GM23338 (cell line): Measurements from ENCODE around the gene CYSRT1. TPM values are rescaled to one million over a fixed set of nuclear protein-coding genes. Genes with fewer than 3 reads are reported as not detected.

ENCODE experiments used
- ATAC-seq: fragments of 200-7000 bp; cut with Tn5 transposase; 3 replicates; pipeline ENCODE4 v1.9.1; 2020
- DNase-seq: peaks from one replicate; pipeline ENCODE4 v3.0.0-alpha.2; 2015; ENCODE audit warnings: low spot score
- H2AFZ ChIP-seq: fragments of 200-600 bp; sonication (generic); 2 replicates; pipeline ENCODE4 v1.8.0; 2016; ENCODE audit warnings: antibody characterized with exemption, mild to moderate bottlenecking, moderate library complexity
- H3F3A ChIP-seq: fragments of 200-600 bp; sonication (generic); replicated peaks from 2 replicates; pipeline ENCODE4 v1.8.0; 2017; ENCODE audit warnings: antibody characterized with exemption, mixed run types, low read depth
- H3K27ac ChIP-seq: fragments of 200-600 bp; sonication (generic); 2 replicates; pipeline ENCODE4 v1.6.1; 2016; ENCODE audit warnings: low read depth
- H3K27me3 ChIP-seq: fragments of 200-600 bp; sonication (generic); 2 replicates; pipeline ENCODE4 v1.8.0; 2016; ENCODE audit warnings: mild to moderate bottlenecking, mixed run types, moderate library complexity; ENCODE audit not compliant: insufficient read depth
- H3K36me3 ChIP-seq: fragments of 200-600 bp; sonication (generic); 2 replicates; pipeline ENCODE4 v1.8.0; 2016; ENCODE audit warnings: mild to moderate bottlenecking; ENCODE audit not compliant: insufficient read depth
- H3K4me1 ChIP-seq: fragments of 200-600 bp; sonication (generic); 2 replicates; pipeline ENCODE4 v1.8.0; 2016; ENCODE audit warnings: mild to moderate bottlenecking, moderate library complexity; ENCODE audit not compliant: insufficient read depth
- H3K4me2 ChIP-seq: fragments of 200-600 bp; sonication (generic); 2 replicates; pipeline ENCODE4 v1.7.1; 2017; ENCODE audit warnings: mixed run types
- H3K4me3 ChIP-seq: fragments of 200-600 bp; sonication (generic); 2 replicates; pipeline ENCODE4 v1.6.1; 2016; ENCODE audit warnings: mixed run types
- H3K79me2 ChIP-seq: fragments of 200-600 bp; sonication (generic); replicated peaks from 2 replicates; pipeline ENCODE4 v1.8.0; 2017; ENCODE audit warnings: mild to moderate bottlenecking; ENCODE audit not compliant: insufficient read depth
- H3K9me2 ChIP-seq: fragments of 200-600 bp; sonication (generic); 2 replicates; pipeline ENCODE4 v1.8.0; 2017; ENCODE audit not compliant: insufficient read depth
- H4K20me1 ChIP-seq: fragments of 200-600 bp; sonication (generic); replicated peaks from 2 replicates; pipeline ENCODE4 v1.8.0; 2017; ENCODE audit warnings: mild to moderate bottlenecking; ENCODE audit not compliant: insufficient read depth
- H3K27ac Mint-ChIP-seq: 2 replicates; pipeline ENCODE4 v1.8.0; 2020; ENCODE audit warnings: inconsistent platforms, mild to moderate bottlenecking, moderate library complexity, mixed read lengths
- H3K27me3 Mint-ChIP-seq: 3 replicates; pipeline ENCODE4 v1.8.0; 2022; ENCODE audit warnings: low read depth, mild to moderate bottlenecking, moderate library complexity, mixed read lengths, inconsistent platforms; ENCODE audit not compliant: insufficient read depth, poor library complexity
- H3K36me3 Mint-ChIP-seq: 3 replicates; pipeline ENCODE4 v1.8.0; 2021; ENCODE audit warnings: low read depth, mild to moderate bottlenecking, inconsistent platforms, moderate library complexity, mixed read lengths
- H3K4me1 Mint-ChIP-seq: 3 replicates; pipeline ENCODE4 v1.8.0; 2020; ENCODE audit warnings: mild to moderate bottlenecking, inconsistent platforms, mixed read lengths
- H3K4me3 Mint-ChIP-seq: 3 replicates; pipeline ENCODE4 v1.8.0; 2021; ENCODE audit warnings: moderate library complexity, mild to moderate bottlenecking, inconsistent platforms, mixed read lengths
- H3K9me3 Mint-ChIP-seq: 3 replicates; pipeline ENCODE4 v1.8.0; 2020; ENCODE audit warnings: moderate library complexity, mild to moderate bottlenecking, inconsistent platforms, mixed read lengths
- CTCF ChIP-seq, 2 experiments: fragments of 200-600 bp in 1 of 2; sonication (generic) in 1 of 2; conservative IDR thresholded peaks; 2 replicates each; pipeline versions ENCODE4 v1.5.1 to v1.6.1; 2016 to 2017; ENCODE audit warnings: antibody characterized with exemption in 2 of 2, low read depth in 2 of 2, mild to moderate bottlenecking in 2 of 2, moderate library complexity in 1 of 2
- ETS1 ChIP-seq: IDR thresholded peaks from 2 replicates; pipeline ENCODE4 v1.6.1; 2016; ENCODE audit warnings: antibody characterized with exemption
- EZH2phosphoT487 ChIP-seq: fragments of 200-600 bp; sonication (generic); IDR thresholded peaks from one replicate; pipeline ENCODE4 v1.8.1; 2018; ENCODE audit warnings: antibody characterized with exemption; ENCODE audit not compliant: unreplicated experiment
- JUNB ChIP-seq: IDR thresholded peaks from one replicate; pipeline ENCODE4 v1.6.1; 2016; ENCODE audit warnings: antibody characterized with exemption; ENCODE audit not compliant: unreplicated experiment
- NANOG ChIP-seq: IDR thresholded peaks from 2 replicates; pipeline ENCODE4 v1.6.1; 2016; ENCODE audit warnings: antibody characterized with exemption, borderline replicate concordance
- POLR2AphosphoS5 ChIP-seq: IDR thresholded peaks from 2 replicates; pipeline ENCODE4 v1.6.1; 2016; ENCODE audit warnings: antibody characterized with exemption, low read depth
- ZNF462 ChIP-seq: fragments of 250-450 bp; sonication (Bioruptor Pico); IDR thresholded peaks from 2 replicates; pipeline ENCODE4 v1.5.0; 2020; ENCODE audit warnings: mild to moderate bottlenecking, moderate library complexity
- polyA plus RNA-seq: library from polyadenylated mRNA; unstranded; fragments of >200 nt; fragmentation: Nextera tagmentation; extraction: Ambion mirVana; gene quantifications from 2 replicates; pipeline ENCODE4 v1.2.1, GENCODE V29; 2016
- total RNA-seq: library from RNA; depleted of rRNA; stranded (reverse); fragments of >200 nt; shearing (Covaris generic); gene quantifications from 2 replicates; pipeline ENCODE4 v1.2.3, GENCODE V29; 2014

Gene CYSRT1
- total and polyA plus RNA-seq, 2 experiments from 2014 or later = 2.0 to 3.2 TPM

GRCh38 chr9:137243626-137244485, 18.9 kb downstream of the CYSRT1 start:
- Histone ChIP-seq H3F3A (0 out of 2 replicates have a peak, but pooled peaks cover 29% of the 10 kb centered on the region), H3K4me3 (no peak overlapping the region; the same call in 1 of the 2 replicates), H3K27me3 (no peaks in the 10 kb centered on the region), H3K27ac (0 out of 2 replicates have a peak overlapping the region, but pooled peaks have one; percentile 26), H3K9me2 (no peaks in the 10 kb centered on the region), H3K36me3 (no peaks in the 10 kb centered on the region), H3K4me1 (peaks cover 18% of the 10 kb centered on the region; the same call in 1 of the 2 replicates), H2AFZ (no peak overlapping the region), H4K20me1 (peaks cover 16% of the 10 kb centered on the region), H3K4me2 (peak overlapping the region; percentile 26; the same call in 1 of the 2 replicates), H3K79me2 (peaks cover 27% of the 10 kb centered on the region)
- no peak for DNase-seq
- peak overlapping the region; percentile 86 for H3K4me3 Mint-ChIP-seq
- TF ChIP-seq NANOG (no peak), POLR2AphosphoS5 (peak; percentile 38), ETS1 (no peak), JUNB (no peak), ZNF462 (CRISPR knock-in tag) (no peak), EZH2phosphoT487 (no peak), CTCF (conservative IDR thresholded peaks at IDR 0.05; ENCODE audit: low read depth in 2 of 2) (no peak)
- peaks cover 24% of the 10 kb centered on the region for H3K27me3 Mint-ChIP-seq
- H3K9me3 Mint-ChIP-seq = no peaks in the 10 kb centered on the region
- peaks cover 30% of the 10 kb centered on the region for H3K4me1 Mint-ChIP-seq
- peaks cover 31% of the 10 kb centered on the region for H3K36me3 Mint-ChIP-seq
- peak overlapping the region; percentile 59 for H3K27ac Mint-ChIP-seq
- ATAC-seq = no peak; the same call in 2 of the 3 replicates
